Stimulated activated naive CD8-positive, alpha-beta T cell treated with anti-CD3 and anti-CD28 coated beads, Interleukin-15, amount 100 ng/mL, for 72 hours (primary cell): ENCODE data around the gene STK39.

Experiments
- ATAC-seq: fragments of 150-1000 bp; cut with Tn5 transposase; 2 replicates; pipeline ENCODE4 v1.10.0; 2021; ENCODE audit warnings: mild to moderate bottlenecking, moderate library complexity
- DNase-seq, 2 donors: peaks; one replicate each; pipeline ENCODE4 v3.0.0; 2021 to 2022
- H3K27ac Mint-ChIP-seq, 2 donors: one replicate each; pipeline ENCODE4 v1.8.0; 2022; ENCODE audit warnings: mild to moderate bottlenecking in 2 of 2, mixed read lengths in 2 of 2, moderate library complexity in 2 of 2
- H3K27me3 Mint-ChIP-seq: one replicate; pipeline ENCODE4 v1.8.0; 2022; ENCODE audit warnings: mixed read lengths
- H3K4me1 Mint-ChIP-seq: one replicate; pipeline ENCODE4 v1.8.0; 2022; ENCODE audit warnings: mild to moderate bottlenecking, mixed read lengths
- H3K4me3 Mint-ChIP-seq, 2 donors: one replicate each; pipeline ENCODE4 v1.8.0; 2022; ENCODE audit warnings: mild to moderate bottlenecking in 2 of 2, mixed read lengths in 2 of 2, moderate library complexity in 1 of 2
- H3K9me3 Mint-ChIP-seq, 2 donors: one replicate each; pipeline ENCODE4 v1.8.0; 2022; ENCODE audit warnings: mixed read lengths in 2 of 2

STK39 gene

GRCh38 chr2:167916756-167917155 is 330.6 kb downstream of the STK39 start:
- H3K4me1 Mint-ChIP-seq, result no peaks in the 10 kb centered on the region
- H3K9me3 Mint-ChIP-seq, result no peaks in the 10 kb centered on the region
- H3K27me3 Mint-ChIP-seq, result no peaks in the 10 kb centered on the region
- DNase-seq (no peak), ATAC-seq (no peak)
- H3K4me3 Mint-ChIP-seq, result no peak overlapping the region
- H3K27ac Mint-ChIP-seq, result no peak overlapping the region

DNA sequence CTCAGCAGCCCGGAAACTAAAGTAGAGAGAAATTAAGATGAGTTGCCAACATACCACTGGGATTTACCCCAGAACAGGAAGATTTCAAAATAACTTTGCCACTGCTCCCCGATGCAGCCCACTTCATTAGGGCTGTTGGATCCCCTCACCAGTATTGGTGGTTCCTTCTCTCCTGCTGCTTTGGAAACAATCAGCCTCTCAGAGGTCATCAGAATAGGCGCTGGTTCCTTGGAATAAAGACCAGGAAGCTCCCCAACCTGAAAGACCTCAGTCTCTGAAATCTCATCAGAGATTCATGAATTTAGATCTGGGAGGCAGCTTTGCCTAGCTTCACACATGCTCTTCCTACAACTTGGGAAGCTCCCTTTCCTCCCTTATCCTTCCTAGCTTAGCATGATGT is 332.4 kb downstream of the STK39 start:
- Mint-ChIP-seq H3K4me3 (no peak overlapping the region), H3K27ac (no peak overlapping the region), H3K9me3 (no peaks in the 10 kb centered on the region), H3K27me3 (peaks cover 8% of the 10 kb centered on the region), H3K4me1 (no peaks in the 10 kb centered on the region)
- no peak for ATAC-seq
- no peak for DNase-seq

DNA sequence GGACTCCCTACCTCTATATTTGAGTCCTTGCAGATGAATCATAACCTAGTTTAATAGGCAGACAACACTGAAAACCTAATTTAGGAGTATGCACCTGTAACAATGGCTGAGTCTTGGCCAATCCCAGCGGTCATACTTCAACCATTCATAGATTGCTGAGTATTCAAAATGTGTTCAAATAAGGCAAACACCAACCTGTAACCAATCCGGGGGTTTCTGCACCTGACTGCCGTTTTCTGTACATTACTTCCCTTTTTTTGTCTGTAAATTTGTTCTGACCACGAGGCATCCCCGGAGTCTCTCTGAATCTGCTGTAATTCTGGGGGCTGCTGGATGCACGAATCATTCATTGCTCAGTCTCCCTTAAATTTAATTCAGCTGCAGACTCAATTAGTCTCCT is 338.6 kb downstream of the STK39 start:
- Mint-ChIP-seq H3K27ac (no peak overlapping the region), H3K4me3 (no peak overlapping the region), H3K9me3 (no peaks in the 10 kb centered on the region), H3K4me1 (no peaks in the 10 kb centered on the region), H3K27me3 (peaks cover 10% of the 10 kb centered on the region)
- ATAC-seq (no peak), DNase-seq (no peak)

DNA sequence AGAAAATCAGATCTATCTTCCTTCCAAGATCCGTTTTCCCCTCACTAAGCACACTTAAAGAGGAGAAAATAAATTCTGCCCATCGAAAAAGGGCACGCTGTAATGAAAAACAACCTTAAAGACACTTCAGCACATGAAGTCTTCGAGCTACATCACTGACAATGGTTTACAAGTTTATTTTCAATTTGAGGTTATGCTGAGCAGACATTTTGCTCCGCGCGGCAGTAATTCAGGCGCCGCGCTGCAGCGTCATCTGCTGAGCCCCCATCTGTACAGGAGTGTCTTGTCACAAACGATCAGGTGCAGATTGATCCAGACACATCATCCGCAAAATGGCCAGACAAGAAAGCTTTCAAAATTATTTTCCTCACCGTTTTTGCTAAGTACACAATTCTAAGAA is 341.7 kb downstream of the STK39 start:
- no peak overlapping the region for H3K27ac Mint-ChIP-seq
- ATAC-seq (no peak), DNase-seq (no peak)
- H3K4me3 Mint-ChIP-seq, result no peak overlapping the region
- no peaks in the 10 kb centered on the region for H3K9me3 Mint-ChIP-seq
- peaks cover 13% of the 10 kb centered on the region for H3K27me3 Mint-ChIP-seq
- H3K4me1 Mint-ChIP-seq, result no peaks in the 10 kb centered on the region
